HEK293 (cell line): ENCODE results near the gene ICAM1.

Experiments
- CTCF ChIA-PET: fragments of 350-600 bp; formaldehyde crosslinking; extraction: SDS; loops from one replicate; lab custom pipeline; 2021; ENCODE audit warnings: antibody characterized with exemption; lab: Yijun Ruan, JAX
- POLR2A ChIA-PET: fragments of 300-600 bp; formaldehyde crosslinking; extraction: SDS; loops from one replicate; lab custom pipeline; 2020; ENCODE audit warnings: antibody characterized with exemption, inconsistent platforms; lab: Yijun Ruan, JAX
- H3K27ac ChIP-seq: fragments of 200-500 bp; sonication (Bioruptor generic); 2 replicates; pipeline ENCODE4 v1.5.1; 2014; ENCODE audit warnings: low read depth, low read length, control low read depth, inconsistent platforms; ENCODE audit errors: extremely low read depth
- H3K36me3 ChIP-seq, 2 experiments: fragments of 200-500 bp in 1 of 2; sonication (Bioruptor generic) in 1 of 2; 1 replicate in 1 of 2; 2 replicates in 1 of 2; pipeline ENCODE4 v1.5.1; 2014 to 2017; ENCODE audit warnings: inconsistent platforms in 2 of 2, low read length in 2 of 2; ENCODE audit not compliant: control insufficient read depth in 2 of 2, insufficient read depth in 1 of 2
- H3K4me1 ChIP-seq: fragments of 200-500 bp; sonication (Bioruptor generic); 2 replicates; pipeline ENCODE4 v1.5.1; 2014; ENCODE audit warnings: mild to moderate bottlenecking, low read length, inconsistent platforms; ENCODE audit not compliant: control insufficient read depth, insufficient read depth
- H3K4me3 ChIP-seq: 2 replicates; pipeline ENCODE4 v1.5.1; 2011; ENCODE audit warnings: low read depth, mild to moderate bottlenecking, control low read depth, low read length, moderate library complexity
- H3K9me3 ChIP-seq: fragments of 200-500 bp; sonication (Bioruptor generic); 2 replicates; pipeline ENCODE4 v1.5.1; 2014; ENCODE audit warnings: low read depth, low read length, inconsistent platforms; ENCODE audit not compliant: control insufficient read depth, insufficient read depth
- AEBP2 ChIP-seq: fragments of 450-650 bp; formaldehyde crosslinking; IDR thresholded peaks from 2 replicates; pipeline ENCODE4 v1.5.1; 2016; ENCODE audit warnings: missing biosample characterization, missing genetic modification characterization, borderline replicate concordance
- BCL6B ChIP-seq: fragments of 450-650 bp; formaldehyde crosslinking; IDR thresholded peaks from 2 replicates; pipeline ENCODE4 v1.5.1; 2017; ENCODE audit warnings: missing biosample characterization, missing genetic modification characterization
- KLF8 ChIP-seq: fragments of 450-650 bp; formaldehyde crosslinking; IDR thresholded peaks from 2 replicates; pipeline ENCODE4 v1.5.1; 2016; ENCODE audit warnings: missing biosample characterization, missing genetic modification characterization
- SETDB1 ChIP-seq: IDR thresholded peaks from one replicate; pipeline ENCODE4 v1.6.1; 2017; ENCODE audit warnings: mild to moderate bottlenecking, low read length, moderate library complexity, mixed read lengths; ENCODE audit not compliant: insufficient read length
- ZNF121 ChIP-seq: fragments of 450-650 bp; formaldehyde crosslinking; IDR thresholded peaks from 2 replicates; pipeline ENCODE4 v1.5.1; 2016; ENCODE audit warnings: missing biosample characterization, missing genetic modification characterization
- ZNF184 ChIP-seq: fragments of 450-650 bp; IDR thresholded peaks from 2 replicates; pipeline ENCODE4 v1.5.1; 2018; ENCODE audit warnings: missing biosample characterization, mild to moderate bottlenecking, missing genetic modification characterization
- ZNF335 ChIP-seq: fragments of 450-650 bp; formaldehyde crosslinking; conservative IDR thresholded peaks from 2 replicates; pipeline ENCODE4 v1.5.1; 2016; ENCODE audit warnings: missing biosample characterization, missing genetic modification characterization
- ZNF362 ChIP-seq: fragments of 450-650 bp; formaldehyde crosslinking; IDR thresholded peaks from 2 replicates; pipeline ENCODE4 v1.5.1; 2016; ENCODE audit warnings: missing biosample characterization, missing genetic modification characterization
- ZNF394 ChIP-seq: fragments of 450-650 bp; formaldehyde crosslinking; IDR thresholded peaks from 2 replicates; pipeline ENCODE4 v1.5.1; 2016; ENCODE audit warnings: missing biosample characterization, missing genetic modification characterization, mild to moderate bottlenecking, moderate library complexity, borderline replicate concordance
- ZNF830 ChIP-seq: fragments of 450-650 bp; IDR thresholded peaks from 2 replicates; pipeline ENCODE4 v1.5.0; 2018; ENCODE audit warnings: missing biosample characterization, missing genetic modification characterization, low read depth, mild to moderate bottlenecking, moderate library complexity
- ZSCAN18 ChIP-seq: fragments of 450-650 bp; formaldehyde crosslinking; IDR thresholded peaks from 2 replicates; pipeline ENCODE4 v1.5.1; 2016; ENCODE audit warnings: missing biosample characterization, missing genetic modification characterization

ICAM1 gene

GRCh38 chr19:10294368-10294697 lies 23.4 kb downstream of the ICAM1 start:
- Histone ChIP-seq H3K36me3 (peaks cover 0 to 5% of the 10 kb centered on the region in 2 experiments; a peak in 1 of 3 replicates), H3K9me3 (no peaks in the 10 kb centered on the region), H3K27ac (no peak overlapping the region), H3K4me1 (peaks cover 4% of the 10 kb centered on the region; the same call in 1 of the 2 replicates), H3K4me3 (no peak overlapping the region)
- ChIA-PET POLR2A (no interaction called here), CTCF (no interaction called here)
- TF ChIP-seq AEBP2 (tag by site-specific recombination) (no peak), ZNF362 (tag by site-specific recombination) (no peak), SETDB1 (no peak), ZNF394 (tag by site-specific recombination) (no peak), ZNF830 (tag by site-specific recombination) (no peak), ZNF184 (no peak), ZNF335 (no peak), ZNF121 (no peak)

- TF ChIP-seq BCL6B (no peak), KLF8 (0 out of 2 replicates have a peak, but pooled peaks have one; percentile 20)
- H3K4me3 ChIP-seq: no peak overlapping the region
- ChIA-PET CTCF (interaction anchor here (0.6 to 0.7 kb wide), 3 partner anchors 35 to 791 kb away, joined by 3 to 6 read pairs (median 4); partner anchors contain the start of gene RAVER1), POLR2A (no interaction called here)
- no peak overlapping the region for H3K27ac ChIP-seq
- peaks cover 0 to 5% of the 10 kb centered on the region in 2 experiments; a peak in 1 of 3 replicates for H3K36me3 ChIP-seq
- H3K9me3 ChIP-seq: no peaks in the 10 kb centered on the region
- H3K4me1 ChIP-seq: peaks cover 4% of the 10 kb centered on the region; the same call in 1 of the 2 replicates
Measured at GRCh38 chr19:10295305-10295846, 24.5 kb downstream of the ICAM1 start.

GRCh38 chr19:10295847-10296591 lies 25.1 kb downstream of the ICAM1 start:
- H3K27ac ChIP-seq: no peak overlapping the region
- POLR2A ChIA-PET: interaction anchor here (0.5 kb wide), 1 partner anchor 9 kb away, joined by 9 read pairs; no protein-coding TSS in a partner anchor
- CTCF ChIA-PET: interaction anchor here (0.6 to 0.7 kb wide), 3 partner anchors 36 to 790 kb away, joined by 3 to 6 read pairs (median 4); partner anchors contain the start of gene RAVER1
- no peak for TF ChIP-seq ZSCAN18 (tag by site-specific recombination)
- 0 out of 2 replicates have a peak, but pooled peaks have one; percentile 5 for TF ChIP-seq KLF8
- H3K4me1 ChIP-seq: peaks cover 4% of the 10 kb centered on the region; the same call in 1 of the 2 replicates
- H3K9me3 ChIP-seq: no peaks in the 10 kb centered on the region
- H3K36me3 ChIP-seq: peaks cover 0 to 5% of the 10 kb centered on the region in 2 experiments; a peak in 1 of 3 replicates
- no peak overlapping the region for H3K4me3 ChIP-seq
